HCT116 (cell line): ENCODE measurements around the gene BRD3OS.

Source experiments
- EGR1 ChIP-seq: IDR thresholded peaks from 2 replicates; pipeline ENCODE4 v1.6.1; 2012; ENCODE audit warnings: low read depth
- EZH2 ChIP-seq: fragments of 200-600 bp; sonication (generic); IDR thresholded peaks from 2 replicates; pipeline ENCODE4 v1.6.1; 2017; ENCODE audit warnings: antibody characterized with exemption, mixed run types
- EZH2phosphoT487 ChIP-seq: fragments of 200-600 bp; IDR thresholded peaks from 2 replicates; pipeline ENCODE4 v1.6.1; 2018; ENCODE audit warnings: antibody characterized with exemption, borderline replicate concordance
- FOSL1 ChIP-seq: IDR thresholded peaks from 2 replicates; pipeline ENCODE4 v1.6.1; 2012; ENCODE audit warnings: low read depth
- POLR2A ChIP-seq: IDR thresholded peaks from 2 replicates; pipeline ENCODE4 v1.7.0; 2011; ENCODE audit warnings: borderline replicate concordance; ENCODE audit not compliant: insufficient read depth, insufficient read length; ENCODE audit errors: extremely low read depth
- POLR2AphosphoS5 ChIP-seq: IDR thresholded peaks from 2 replicates; pipeline ENCODE4 v1.6.1; 2011; ENCODE audit warnings: mild to moderate bottlenecking, low read depth, low read length, moderate library complexity
- RAD21 ChIP-seq: IDR thresholded peaks from 2 replicates; pipeline ENCODE4 v1.6.1; 2012; ENCODE audit warnings: low read depth, mild to moderate bottlenecking
- SIN3A ChIP-seq: IDR thresholded peaks from 2 replicates; pipeline ENCODE4 v1.6.1; 2012; ENCODE audit warnings: low read depth
- SRF ChIP-seq: IDR thresholded peaks from 2 replicates; pipeline ENCODE4 v1.6.1; 2012; ENCODE audit warnings: low read depth
- TCF7L2 ChIP-seq: IDR thresholded peaks from 2 replicates; pipeline ENCODE4 v1.7.0; 2011; ENCODE audit warnings: borderline replicate concordance, inconsistent platforms; ENCODE audit not compliant: insufficient read depth, insufficient read length; ENCODE audit errors: extremely low read depth
- YY1 ChIP-seq: IDR thresholded peaks from 2 replicates; pipeline ENCODE4 v1.6.1; 2011; ENCODE audit warnings: low read length, low read depth, moderate library complexity, mild to moderate bottlenecking; ENCODE audit not compliant: insufficient replicate concordance; ENCODE audit errors: extremely low read depth
- ZNF274 ChIP-seq: fragments of 200-500 bp; sonication (Bioruptor generic); IDR thresholded peaks from 2 replicates; pipeline ENCODE4 v1.6.1; 2014; ENCODE audit warnings: mild to moderate bottlenecking, low read depth, low read length, inconsistent platforms
- TF ChIP-seq, protein P1 (sequence below): IDR thresholded peaks from 2 replicates; pipeline ENCODE4 v1.6.1; 2012
- TF ChIP-seq, protein P2 (sequence below), 3 experiments: fragments of 200-600 bp in 1 of 3; sonication (generic) in 1 of 3; IDR thresholded peaks in 2 of 3; conservative IDR thresholded peaks in 1 of 3; 2 replicates each; pipeline ENCODE4 v1.5.1; 2012 to 2017; ENCODE audit warnings: low read depth in 2 of 3, low read length in 2 of 3, antibody characterized with exemption in 1 of 3, borderline replicate concordance in 1 of 3, control low read depth in 1 of 3, mild to moderate bottlenecking in 1 of 3, mixed read lengths in 1 of 3, mixed run types in 1 of 3, moderate library complexity in 1 of 3; ENCODE audit not compliant: insufficient read depth in 1 of 3

DNA sequence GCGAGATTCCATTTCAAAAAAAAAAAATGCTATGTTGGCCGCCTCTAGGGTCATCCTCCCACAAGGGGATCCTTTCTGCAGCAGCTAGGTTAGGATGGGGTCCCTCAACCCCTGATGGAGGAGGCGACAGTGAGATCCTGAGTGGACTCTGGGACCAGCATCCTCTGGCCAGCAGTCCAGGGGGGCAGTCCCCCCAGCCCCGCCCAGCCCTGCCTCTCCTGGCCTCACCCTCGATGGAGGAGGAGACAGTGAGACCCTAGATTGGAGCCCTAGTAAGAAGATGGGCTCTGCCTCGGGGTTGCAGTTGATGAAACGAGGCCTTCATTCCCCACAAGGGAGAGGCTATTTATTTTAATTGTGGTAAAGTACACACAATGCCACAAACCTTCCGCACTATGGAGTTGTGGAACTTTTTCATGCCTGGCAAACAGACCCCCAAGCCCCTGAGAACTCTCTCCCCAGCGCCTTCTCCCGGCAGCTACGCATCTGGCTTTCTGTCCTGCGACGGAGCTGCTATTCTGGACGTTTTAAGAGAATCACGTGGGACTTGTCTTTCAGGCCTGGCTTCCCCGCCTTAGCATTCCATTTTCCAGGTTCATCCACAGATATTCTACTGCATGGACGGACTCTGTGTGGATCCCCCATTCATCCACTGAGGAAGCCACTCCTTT, 49.0 kb upstream of the BRD3OS start:
- TF ChIP-seq, protein P1, sequence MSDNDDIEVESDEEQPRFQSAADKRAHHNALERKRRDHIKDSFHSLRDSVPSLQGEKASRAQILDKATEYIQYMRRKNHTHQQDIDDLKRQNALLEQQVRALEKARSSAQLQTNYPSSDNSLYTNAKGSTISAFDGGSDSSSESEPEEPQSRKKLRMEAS: no peak
- TF ChIP-seq, protein P2, sequence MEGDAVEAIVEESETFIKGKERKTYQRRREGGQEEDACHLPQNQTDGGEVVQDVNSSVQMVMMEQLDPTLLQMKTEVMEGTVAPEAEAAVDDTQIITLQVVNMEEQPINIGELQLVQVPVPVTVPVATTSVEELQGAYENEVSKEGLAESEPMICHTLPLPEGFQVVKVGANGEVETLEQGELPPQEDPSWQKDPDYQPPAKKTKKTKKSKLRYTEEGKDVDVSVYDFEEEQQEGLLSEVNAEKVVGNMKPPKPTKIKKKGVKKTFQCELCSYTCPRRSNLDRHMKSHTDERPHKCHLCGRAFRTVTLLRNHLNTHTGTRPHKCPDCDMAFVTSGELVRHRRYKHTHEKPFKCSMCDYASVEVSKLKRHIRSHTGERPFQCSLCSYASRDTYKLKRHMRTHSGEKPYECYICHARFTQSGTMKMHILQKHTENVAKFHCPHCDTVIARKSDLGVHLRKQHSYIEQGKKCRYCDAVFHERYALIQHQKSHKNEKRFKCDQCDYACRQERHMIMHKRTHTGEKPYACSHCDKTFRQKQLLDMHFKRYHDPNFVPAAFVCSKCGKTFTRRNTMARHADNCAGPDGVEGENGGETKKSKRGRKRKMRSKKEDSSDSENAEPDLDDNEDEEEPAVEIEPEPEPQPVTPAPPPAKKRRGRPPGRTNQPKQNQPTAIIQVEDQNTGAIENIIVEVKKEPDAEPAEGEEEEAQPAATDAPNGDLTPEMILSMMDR (IDR thresholded peaks at IDR 0.05 in 2 of 3, conservative IDR thresholded peaks at IDR 0.05 in 1 of 3; ENCODE audit: borderline replicate concordance in 1 of 3, insufficient read depth in 1 of 3, low read depth in 2 of 3, low read length in 2 of 3): no peak
- TF ChIP-seq SRF (no peak), TCF7L2 (no peak), POLR2AphosphoS5 (no peak), EGR1 (no peak), SIN3A (no peak), ZNF274 (no peak), EZH2phosphoT487 (no peak), RAD21 (no peak), YY1 (no peak), EZH2 (no peak), FOSL1 (no peak), POLR2A (no peak)
